Loucy (cell line): ENCODE results near the gene ASPDH.

Source experiments
- H2AFZ ChIP-seq: fragments of 200-600 bp; sonication (generic); 2 replicates; pipeline ENCODE4 v1.6.0; 2016; ENCODE audit warnings: antibody characterized with exemption, mild to moderate bottlenecking, low read length, moderate library complexity
- H3F3A ChIP-seq: fragments of 200-600 bp; 2 replicates; pipeline ENCODE4 v1.6.0; 2016; ENCODE audit warnings: antibody characterized with exemption, low read depth, mild to moderate bottlenecking
- H3K27me3 ChIP-seq: fragments of 200-600 bp; sonication (generic); 2 replicates; pipeline ENCODE4 v1.6.1; 2014; ENCODE audit warnings: low read length, mild to moderate bottlenecking; ENCODE audit not compliant: insufficient read depth, poor library complexity, severe bottlenecking
- H3K36me3 ChIP-seq: fragments of 200-600 bp; sonication (generic); 2 replicates; pipeline ENCODE4 v1.6.1; 2016; ENCODE audit warnings: low read length; ENCODE audit not compliant: insufficient read depth
- H3K4me1 ChIP-seq: fragments of 200-600 bp; sonication (generic); 2 replicates; pipeline ENCODE4 v1.5.1; 2014; ENCODE audit warnings: low read length, mild to moderate bottlenecking; ENCODE audit not compliant: insufficient read depth, poor library complexity, severe bottlenecking
- H3K4me2 ChIP-seq: fragments of 200-600 bp; sonication (generic); 2 replicates; pipeline ENCODE4 v1.6.0; 2014; ENCODE audit warnings: antibody characterized with exemption, low read length, low read depth, mild to moderate bottlenecking; ENCODE audit not compliant: poor library complexity, severe bottlenecking
- H3K4me3 ChIP-seq: fragments of 200-600 bp; sonication (generic); 2 replicates; pipeline ENCODE4 v1.5.1; 2014; ENCODE audit warnings: low read length, mild to moderate bottlenecking, mixed read lengths; ENCODE audit not compliant: poor library complexity, severe bottlenecking
- H3K79me2 ChIP-seq: fragments of 200-600 bp; sonication (generic); 2 replicates; pipeline ENCODE4 v1.6.1; 2014; ENCODE audit warnings: low read length; ENCODE audit not compliant: insufficient read depth
- H3K9ac ChIP-seq: fragments of 200-600 bp; sonication (generic); 2 replicates; pipeline ENCODE4 v1.6.0; 2014; ENCODE audit warnings: mild to moderate bottlenecking, low read depth, low read length, moderate library complexity; ENCODE audit not compliant: poor library complexity, severe bottlenecking
- H3K9me2 ChIP-seq: fragments of 200-600 bp; sonication (generic); replicated peaks from 2 replicates; pipeline ENCODE4 v1.6.1; 2016; ENCODE audit warnings: low read depth, low read length, mixed read lengths
- H3K9me3 ChIP-seq: fragments of 200-600 bp; sonication (generic); 2 replicates; pipeline ENCODE4 v1.6.1; 2014; ENCODE audit warnings: mild to moderate bottlenecking, antibody characterized with exemption, low read length, low read depth; ENCODE audit not compliant: insufficient read depth
- H4K20me1 ChIP-seq: fragments of 200-600 bp; sonication (generic); 2 replicates; pipeline ENCODE4 v1.6.0; 2014; ENCODE audit warnings: antibody characterized with exemption, low read length, mild to moderate bottlenecking; ENCODE audit not compliant: insufficient read depth, poor library complexity, severe bottlenecking
- EZH2phosphoT487 ChIP-seq: fragments of 200-600 bp; IDR thresholded peaks from 2 replicates; pipeline ENCODE4 v1.6.1; 2018; ENCODE audit warnings: antibody characterized with exemption, mild to moderate bottlenecking, moderate library complexity, borderline replicate concordance
- TF ChIP-seq, protein P1 (sequence below): fragments of 200-600 bp; sonication (generic); conservative IDR thresholded peaks from 2 replicates; pipeline ENCODE4 v1.5.1; 2014; ENCODE audit warnings: mild to moderate bottlenecking, antibody characterized with exemption, low read length

Gene ASPDH

DNA sequence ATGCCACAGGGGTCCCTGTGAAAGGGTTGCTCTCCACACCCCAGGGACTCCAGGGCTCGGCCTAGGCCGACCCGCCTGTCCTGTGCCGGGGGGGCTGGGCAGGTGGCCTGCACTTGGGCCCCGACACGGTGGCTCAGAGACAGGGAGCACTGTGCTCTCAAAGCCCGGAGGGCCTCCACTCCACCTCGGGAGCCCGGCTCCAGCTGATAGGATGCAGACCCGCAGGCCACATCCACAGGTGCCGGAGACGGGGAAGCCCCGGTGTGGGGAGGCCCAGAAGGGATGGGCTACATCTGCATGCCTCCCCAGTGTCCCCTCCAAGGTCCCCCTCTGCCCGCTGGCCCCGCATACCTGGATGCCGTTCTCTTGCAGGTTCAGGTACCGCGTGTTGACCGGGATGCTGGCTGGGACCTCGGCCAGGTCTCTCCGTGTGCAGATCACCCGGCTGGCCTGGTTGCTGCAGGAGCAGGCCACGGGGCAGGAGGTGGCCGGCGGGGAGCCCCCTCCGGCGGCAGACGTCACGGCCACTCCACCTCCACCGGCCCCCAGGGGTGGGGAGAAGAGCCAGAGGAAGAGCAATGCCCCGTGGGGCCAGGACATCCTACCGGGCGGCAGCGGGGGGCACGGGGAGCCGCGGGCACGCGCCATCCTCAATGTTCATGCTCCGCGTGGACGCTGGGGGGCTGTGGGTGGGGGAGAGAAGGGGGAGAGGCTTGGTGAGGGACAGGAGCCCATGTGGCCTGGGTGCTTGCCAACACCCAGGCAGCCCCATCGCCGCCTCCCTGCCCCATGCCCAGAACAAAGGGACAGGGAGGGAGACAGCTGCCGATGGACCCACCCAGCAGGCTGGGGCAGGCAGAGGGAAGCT is 34.7 kb upstream of the ASPDH start:
- H3K4me1 ChIP-seq, result no peaks in the 10 kb centered on the region
- no peaks in the 10 kb centered on the region for H3K27me3 ChIP-seq

DNA sequence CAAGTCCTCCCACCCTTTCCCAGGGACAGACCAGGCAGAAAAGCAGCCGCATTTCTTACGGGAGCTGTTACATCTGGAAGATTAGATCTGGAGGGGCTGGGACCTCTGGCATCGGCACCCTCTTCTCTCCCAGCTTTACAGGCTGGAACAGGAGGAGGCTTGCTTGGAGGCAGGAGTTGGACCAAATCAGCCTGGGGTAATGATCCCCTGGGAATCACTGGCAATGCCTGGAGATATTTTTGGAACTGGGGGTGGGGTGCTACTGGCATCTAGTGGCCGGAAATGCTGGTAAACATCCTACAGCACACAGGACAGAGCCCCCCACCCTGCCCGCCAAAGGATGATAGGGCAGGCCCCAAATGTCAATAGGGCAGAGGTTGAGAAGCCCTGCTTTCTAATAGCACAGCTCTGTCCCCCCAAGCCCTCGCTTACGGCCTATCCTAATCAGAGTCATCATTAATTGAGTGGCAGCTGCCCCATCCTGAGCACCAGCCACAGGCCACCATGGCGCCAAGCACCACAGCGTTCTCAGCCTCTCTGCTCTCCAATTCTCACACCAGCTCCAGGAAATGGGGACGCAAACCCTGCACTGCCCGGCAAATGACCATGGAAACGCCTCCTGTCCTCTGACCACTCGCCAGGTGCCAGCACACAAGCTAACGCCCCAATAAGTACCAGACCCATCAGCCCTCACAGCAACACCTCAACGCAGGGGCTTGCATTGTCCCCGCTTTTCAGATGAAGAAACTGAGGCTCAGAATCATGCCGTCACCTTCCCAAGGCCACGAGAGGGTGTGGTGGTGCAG is 33.9 kb upstream of the ASPDH start:
- Histone ChIP-seq H3K27me3 (no peaks in the 10 kb centered on the region), H3K4me1 (no peaks in the 10 kb centered on the region), H3K4me3 (no peak overlapping the region), H3K9me2 (no peaks in the 10 kb centered on the region), H3K36me3 (no peaks in the 10 kb centered on the region), H3K9me3 (no peaks in the 10 kb centered on the region), H3F3A (no peaks in the 10 kb centered on the region), H4K20me1 (no peaks in the 10 kb centered on the region), H3K4me2 (no peak overlapping the region), H2AFZ (no peak overlapping the region), H3K9ac (no peak overlapping the region), H3K79me2 (no peaks in the 10 kb centered on the region)
- no peak for TF ChIP-seq EZH2phosphoT487
- TF ChIP-seq, protein P1, sequence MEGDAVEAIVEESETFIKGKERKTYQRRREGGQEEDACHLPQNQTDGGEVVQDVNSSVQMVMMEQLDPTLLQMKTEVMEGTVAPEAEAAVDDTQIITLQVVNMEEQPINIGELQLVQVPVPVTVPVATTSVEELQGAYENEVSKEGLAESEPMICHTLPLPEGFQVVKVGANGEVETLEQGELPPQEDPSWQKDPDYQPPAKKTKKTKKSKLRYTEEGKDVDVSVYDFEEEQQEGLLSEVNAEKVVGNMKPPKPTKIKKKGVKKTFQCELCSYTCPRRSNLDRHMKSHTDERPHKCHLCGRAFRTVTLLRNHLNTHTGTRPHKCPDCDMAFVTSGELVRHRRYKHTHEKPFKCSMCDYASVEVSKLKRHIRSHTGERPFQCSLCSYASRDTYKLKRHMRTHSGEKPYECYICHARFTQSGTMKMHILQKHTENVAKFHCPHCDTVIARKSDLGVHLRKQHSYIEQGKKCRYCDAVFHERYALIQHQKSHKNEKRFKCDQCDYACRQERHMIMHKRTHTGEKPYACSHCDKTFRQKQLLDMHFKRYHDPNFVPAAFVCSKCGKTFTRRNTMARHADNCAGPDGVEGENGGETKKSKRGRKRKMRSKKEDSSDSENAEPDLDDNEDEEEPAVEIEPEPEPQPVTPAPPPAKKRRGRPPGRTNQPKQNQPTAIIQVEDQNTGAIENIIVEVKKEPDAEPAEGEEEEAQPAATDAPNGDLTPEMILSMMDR, result no peak

More for the DNA sequence above, 34.7 kb upstream of the ASPDH start:
- Histone ChIP-seq H4K20me1 (no peaks in the 10 kb centered on the region), H3K9me2 (no peaks in the 10 kb centered on the region), H3K79me2 (no peaks in the 10 kb centered on the region), H2AFZ (no peak overlapping the region), H3K9me3 (no peaks in the 10 kb centered on the region), H3K36me3 (no peaks in the 10 kb centered on the region), H3K9ac (no peak overlapping the region), H3K4me3 (no peak overlapping the region), H3F3A (no peaks in the 10 kb centered on the region), H3K4me2 (no peak overlapping the region)
- TF ChIP-seq, protein P1, result no peak
- no peak for TF ChIP-seq EZH2phosphoT487

DNA sequence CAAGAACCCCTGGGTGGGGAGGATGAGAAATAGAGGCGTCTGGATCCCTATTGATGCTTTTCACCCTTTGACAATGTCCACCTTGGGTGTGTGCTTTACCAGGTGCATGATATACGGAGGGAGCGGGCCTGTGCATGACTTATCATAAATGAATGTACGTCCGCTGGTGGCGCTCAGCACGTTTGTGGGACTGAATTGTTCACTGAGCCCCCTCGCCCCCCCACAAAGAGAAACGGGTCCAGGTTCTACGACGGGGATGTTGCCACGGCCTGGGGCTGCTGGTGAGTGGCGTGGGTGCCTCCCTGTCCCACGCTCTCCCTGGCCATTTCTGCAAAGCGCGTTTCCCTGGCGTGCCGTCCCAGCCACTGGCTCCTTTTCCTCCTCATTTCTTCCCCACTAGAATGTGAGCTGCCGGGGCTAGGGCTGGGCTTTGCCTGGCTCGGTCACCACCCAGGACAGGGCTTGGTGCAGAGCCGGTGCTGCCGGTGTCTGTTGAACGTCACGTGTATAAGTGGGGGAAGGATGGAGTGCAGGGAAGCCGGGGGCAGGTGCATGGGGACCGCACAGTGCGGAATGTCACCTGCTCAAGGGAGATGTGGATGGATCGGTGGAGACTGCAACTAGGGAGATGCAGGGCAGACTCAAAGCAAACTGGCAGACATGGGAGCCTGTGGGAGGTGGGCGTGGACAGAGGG is 33.0 kb upstream of the ASPDH start:
- Histone ChIP-seq H3K36me3 (no peaks in the 10 kb centered on the region), H3K9ac (no peak overlapping the region), H3F3A (no peaks in the 10 kb centered on the region), H3K4me3 (no peak overlapping the region), H2AFZ (no peak overlapping the region), H3K4me2 (no peak overlapping the region), H4K20me1 (no peaks in the 10 kb centered on the region), H3K9me2 (no peaks in the 10 kb centered on the region), H3K27me3 (no peaks in the 10 kb centered on the region), H3K4me1 (no peaks in the 10 kb centered on the region), H3K9me3 (no peaks in the 10 kb centered on the region), H3K79me2 (no peaks in the 10 kb centered on the region)
- TF ChIP-seq, protein P1, result no peak
- no peak for TF ChIP-seq EZH2phosphoT487
